GM21529 (cell line): ENCODE results near the gene KLK6.
"Not testable (repeated sequence)": the region's sequence is repeated elsewhere in the genome, so short reads cannot be mapped to it uniquely, and the experiment has no call there.

Source experiments
- ATAC-seq: cut with Tn5 transposase; IDR thresholded peaks from one replicate; pipeline ENCODE4 v1.9.1; 2021; ENCODE audit not compliant: unreplicated experiment

The KLK6 gene

DNA sequence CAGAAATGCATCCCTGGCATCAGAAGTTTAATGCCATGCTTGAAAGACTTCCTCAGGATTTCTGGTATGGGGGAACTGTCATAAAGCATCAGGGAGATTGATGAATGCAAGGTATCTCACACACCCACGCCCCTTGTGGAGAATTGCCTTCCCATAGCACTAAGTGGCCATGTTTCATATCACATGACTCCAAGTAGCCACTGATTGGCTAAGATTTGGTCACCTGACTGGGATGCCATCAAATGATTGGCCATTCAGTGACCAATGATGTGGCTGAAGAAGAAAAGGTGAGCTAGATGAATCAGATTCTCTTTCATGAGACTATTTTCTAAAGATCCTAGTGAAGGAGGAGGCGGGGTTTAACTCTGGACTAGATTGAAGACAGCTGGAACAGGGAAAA lies 24.7 kb upstream of the KLK6 start:
- no peak for ATAC-seq

DNA sequence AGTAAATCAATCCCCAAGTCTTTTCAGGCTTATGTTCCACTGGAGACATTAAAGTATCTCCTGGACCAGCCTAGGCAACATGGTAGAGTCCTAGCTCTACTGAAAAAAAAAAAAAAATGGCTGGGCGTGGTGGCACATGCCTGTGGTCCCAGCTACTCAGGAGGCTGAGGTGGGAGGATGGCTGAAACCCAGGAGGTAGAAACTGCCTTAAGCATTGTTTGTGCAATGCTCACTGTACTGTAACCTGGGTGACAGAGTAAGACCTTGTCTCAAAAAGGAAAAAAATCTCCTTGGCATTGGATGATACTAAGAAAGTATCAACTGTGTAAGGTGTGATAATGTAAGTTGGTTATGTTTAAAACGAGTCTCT lies 23.3 kb upstream of the KLK6 start:
- ATAC-seq = no peak

DNA sequence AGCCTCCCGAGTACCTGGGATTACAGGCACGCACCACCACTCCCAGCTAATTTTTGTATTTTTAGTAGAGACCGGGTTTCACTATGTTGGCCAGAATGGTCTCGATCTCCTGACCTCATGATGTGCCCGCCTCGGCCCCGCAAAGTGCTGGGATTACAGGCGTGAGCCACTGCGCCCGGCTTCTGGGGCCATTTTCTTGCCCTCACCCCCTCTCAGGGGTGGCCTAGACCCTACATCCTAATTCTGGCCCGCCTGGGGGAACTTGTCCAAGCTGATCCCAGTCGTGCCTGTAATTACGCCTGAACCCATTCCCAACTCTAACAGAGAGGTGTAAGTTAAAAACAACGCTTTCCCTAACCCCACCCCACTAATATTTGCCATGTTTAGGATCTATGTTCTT lies 15.0 kb upstream of the KLK6 start:
- not testable (repeated sequence) for ATAC-seq

DNA sequence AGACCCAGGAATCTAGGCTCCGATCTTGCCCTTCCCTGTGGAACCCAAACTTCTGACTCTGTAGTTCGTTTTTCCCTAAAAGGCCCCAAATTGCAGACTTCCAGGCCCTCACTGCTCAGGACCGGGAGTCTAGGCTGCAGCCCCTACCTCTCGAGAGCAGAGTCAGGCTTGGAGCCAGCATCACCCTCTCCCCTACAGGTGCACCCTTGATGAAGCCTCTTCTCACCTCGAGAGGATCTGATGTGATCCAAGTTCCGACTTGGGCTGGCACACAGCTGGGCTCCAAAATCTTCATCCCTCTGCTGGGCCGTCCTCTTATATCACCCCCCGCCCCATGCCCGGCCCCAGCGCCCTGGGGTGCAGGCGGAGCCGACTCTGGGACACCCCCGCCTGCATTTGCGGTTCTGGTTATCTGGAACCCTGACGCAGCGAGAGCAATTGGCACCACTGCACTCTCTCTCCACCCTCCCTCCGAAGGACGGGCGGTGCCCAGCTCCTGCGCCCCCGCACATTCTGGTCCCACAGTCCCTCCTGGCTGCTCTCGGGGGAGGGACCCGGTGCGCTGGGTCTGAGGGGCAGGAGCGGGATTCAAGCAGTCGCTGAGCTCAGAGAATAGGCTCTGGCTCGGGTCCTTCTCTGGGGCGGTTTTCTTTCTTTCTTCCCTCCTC lies 14.4 kb upstream of the KLK6 start, which contains the start of gene KLK7:
Gene KLK7 (minus strand): TSS at position 293 of the 668 bp plus-strand sequence. CDS start 1,518 bp downstream, outside the sequence.
- no peak for ATAC-seq

DNA sequence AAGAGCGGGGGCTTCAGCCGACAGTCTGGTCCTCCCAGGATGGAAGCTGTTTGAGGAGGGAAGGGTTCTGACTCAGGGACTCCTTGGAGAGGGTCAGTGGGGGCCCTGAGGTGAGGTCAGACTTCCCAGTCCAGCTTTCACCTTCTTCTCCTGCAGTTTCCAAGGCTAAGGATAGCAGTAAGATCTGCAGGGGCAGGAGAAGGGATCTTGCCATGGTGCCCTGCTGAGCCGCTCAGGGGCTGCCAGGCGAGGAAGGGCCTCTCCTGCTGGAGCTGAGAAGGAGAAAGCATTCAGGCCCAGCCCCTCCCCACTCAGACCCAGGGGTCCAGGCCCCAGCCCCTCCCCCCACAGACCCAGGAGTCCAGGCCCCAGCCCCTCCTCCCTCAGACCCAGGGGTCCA lies 12.8 kb upstream of the KLK6 start:
- ATAC-seq = no peak

DNA sequence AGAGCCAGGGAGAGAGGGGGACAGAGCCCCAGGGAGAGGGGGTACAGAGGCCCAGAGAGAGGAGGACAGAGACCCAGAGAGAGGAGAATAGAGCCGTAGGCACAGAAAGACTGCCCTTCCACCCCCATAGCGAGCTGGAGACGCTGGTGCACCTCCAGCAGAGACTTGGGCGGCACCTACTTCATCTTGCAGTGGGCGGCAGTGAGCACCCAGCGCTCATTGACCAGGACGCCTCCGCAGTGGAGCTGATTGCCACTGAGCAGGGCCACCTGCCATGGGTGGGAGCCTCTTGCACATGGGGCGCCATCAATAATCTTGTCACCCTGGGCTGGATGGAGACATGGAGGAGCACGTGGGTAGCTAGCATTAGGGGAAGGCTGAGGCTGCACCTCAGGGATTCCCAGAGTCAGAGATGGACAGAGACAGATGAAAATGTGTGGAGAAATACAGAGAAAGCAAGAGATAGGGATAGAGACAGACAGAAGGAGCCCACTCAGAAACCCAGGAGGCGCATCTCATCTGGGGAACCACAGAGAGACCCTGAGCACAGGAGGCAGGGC lies 12.3 kb upstream of the KLK6 start:
- ATAC-seq = no peak

DNA sequence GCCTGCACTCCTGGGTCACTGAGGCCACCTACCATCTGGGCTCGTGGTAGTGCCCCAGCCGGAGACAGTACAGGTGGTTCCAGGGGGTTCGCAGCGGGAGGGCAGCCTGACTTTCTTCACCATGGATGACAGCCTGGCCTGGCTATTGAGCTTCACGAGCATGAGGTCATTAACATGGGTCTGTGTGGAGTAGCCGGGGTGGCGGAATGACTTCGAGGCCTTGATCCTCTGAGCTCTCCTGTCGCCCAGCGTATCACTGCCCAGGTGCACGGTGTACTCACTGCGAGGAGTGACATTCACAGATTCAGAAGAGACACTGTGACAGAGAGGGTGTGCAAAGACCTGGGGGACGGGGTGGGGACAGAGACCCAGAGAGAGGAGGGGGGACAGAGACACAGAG lies 10.8 kb upstream of the KLK6 start:
- ATAC-seq = no peak

DNA sequence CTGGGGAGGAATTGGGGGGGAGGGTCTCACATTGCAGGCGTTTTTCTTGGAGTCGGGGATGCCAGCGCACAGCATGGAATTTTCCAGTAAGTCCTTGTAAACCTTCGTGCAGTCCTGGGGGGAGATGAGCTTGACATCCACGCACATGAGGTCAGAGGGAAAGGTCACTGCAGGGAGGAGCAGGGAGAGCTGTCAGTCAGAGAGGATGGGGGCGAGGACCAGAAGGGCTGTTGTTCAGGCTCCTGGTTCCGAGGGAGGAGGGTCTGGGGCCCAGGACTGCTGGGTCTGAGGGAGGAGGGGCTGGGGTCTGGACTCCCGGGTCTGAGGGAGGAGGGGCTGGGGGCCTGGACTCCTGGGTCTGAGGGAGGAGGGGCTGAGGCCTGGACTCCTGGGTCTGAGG lies 10.4 kb upstream of the KLK6 start:
- no peak for ATAC-seq

DNA sequence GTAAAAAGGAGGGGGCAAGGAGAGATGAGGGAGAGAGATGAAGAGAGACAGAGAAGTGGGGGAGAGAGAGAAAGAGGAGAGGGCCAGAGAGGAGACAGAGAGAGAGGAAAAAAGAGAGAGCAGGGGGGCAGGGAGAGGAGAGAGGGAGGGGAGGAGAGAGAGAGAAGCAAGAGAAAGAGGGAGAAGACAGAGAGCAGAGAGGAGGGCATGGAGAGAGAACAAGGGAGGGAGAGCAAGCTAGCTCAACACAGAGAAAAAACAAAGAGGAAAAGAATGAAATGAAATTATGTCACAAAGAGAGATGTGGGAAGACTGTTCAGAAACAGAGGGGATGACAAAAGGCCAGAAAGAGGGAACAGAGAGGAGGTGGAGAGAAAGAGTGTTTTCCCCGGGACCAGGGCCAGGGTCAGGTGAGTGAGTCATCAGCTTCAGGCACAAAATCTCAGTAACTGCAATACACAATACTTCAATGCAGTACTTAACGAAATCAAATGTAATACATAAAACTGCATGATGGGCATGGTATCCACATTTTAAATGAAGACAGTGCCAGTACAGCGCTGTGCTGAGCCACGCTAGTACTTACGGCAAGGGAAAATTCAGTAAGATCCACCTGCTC lies 9.5 kb upstream of the KLK6 start:
- no peak for ATAC-seq

DNA sequence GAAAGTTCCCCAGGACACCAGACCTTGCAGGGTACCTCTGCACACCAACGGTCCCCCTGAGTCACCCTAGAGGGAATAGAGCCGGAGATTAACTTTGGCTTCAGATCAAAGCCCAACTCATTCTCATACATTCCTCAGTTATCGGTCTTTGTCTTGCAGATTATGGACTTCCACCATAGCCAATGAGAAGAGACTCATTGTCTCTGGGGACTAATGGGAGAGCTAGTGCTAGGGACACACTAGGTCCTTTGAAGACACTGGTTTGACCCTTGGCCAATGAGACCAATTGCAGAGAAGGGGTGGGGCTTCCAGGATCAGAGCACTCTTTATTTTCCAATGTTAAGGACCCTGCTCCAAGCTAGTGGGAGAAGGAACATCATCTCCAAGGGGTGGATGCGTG lies 8.2 kb upstream of the KLK6 start:
- ATAC-seq = no peak

DNA sequence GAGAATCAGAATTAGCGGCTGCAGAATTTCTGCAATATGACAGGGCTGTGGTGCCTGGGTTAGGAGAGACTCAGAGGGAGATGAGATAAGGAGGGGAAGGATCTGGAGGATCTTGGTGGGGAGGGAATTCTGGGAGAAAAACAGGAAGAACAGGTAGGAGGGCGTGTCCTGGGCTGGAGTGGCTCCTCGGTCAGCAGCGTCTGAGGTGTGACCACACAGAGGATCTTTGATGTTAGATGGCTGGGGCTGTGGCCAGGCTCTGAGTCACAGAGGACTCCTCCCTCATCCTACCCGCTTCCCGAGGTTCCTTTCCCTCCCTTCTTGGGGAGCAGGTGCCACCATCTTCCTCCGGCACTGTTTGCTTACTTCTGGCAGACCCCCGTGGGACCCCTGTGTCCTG lies 6.4 kb upstream of the KLK6 start:
- ATAC-seq = no peak

DNA sequence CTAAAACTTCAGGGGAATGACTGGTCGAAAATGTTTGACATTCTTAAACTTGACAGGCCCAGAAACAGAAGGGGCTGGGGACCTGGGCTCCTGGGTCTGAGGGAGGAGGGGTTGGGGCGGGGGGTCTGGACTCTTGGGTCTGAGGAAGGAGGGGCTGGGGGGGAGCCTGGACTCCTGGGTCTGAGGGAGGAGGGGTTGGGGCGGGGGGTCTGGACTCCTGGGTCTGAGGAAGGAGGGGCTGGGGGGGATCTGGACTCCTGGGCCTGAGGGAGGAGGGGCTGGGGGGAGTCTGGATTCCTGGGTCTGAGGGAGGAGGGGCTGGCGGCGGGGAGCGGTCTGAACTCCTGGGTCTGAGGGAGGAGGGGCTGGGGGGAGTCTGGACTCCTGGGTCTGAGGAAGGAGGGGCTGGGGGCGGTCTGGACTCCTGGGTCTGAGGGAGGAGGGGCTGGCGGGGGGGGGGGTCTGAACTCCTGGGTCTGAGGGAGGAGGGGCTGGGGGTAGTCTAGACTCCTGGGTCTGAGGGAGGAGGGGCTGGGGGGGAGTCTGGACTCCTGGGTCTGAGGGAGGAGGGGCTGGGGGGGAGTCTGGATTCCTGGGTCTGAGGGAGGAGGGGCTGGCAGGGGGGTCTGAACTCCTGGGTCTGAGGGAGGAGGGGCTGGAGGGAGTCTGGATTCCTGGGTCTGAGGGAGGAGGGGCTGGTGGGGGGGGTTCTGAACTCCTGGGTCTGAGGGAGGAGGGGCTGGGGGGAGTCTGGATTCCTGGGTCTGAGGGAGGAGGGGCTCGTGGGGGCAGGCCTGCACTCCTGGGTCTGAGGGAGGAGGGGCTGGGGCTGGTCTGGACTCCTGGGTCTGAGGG lies 5.5 kb upstream of the KLK6 start:
- no peak for ATAC-seq

DNA sequence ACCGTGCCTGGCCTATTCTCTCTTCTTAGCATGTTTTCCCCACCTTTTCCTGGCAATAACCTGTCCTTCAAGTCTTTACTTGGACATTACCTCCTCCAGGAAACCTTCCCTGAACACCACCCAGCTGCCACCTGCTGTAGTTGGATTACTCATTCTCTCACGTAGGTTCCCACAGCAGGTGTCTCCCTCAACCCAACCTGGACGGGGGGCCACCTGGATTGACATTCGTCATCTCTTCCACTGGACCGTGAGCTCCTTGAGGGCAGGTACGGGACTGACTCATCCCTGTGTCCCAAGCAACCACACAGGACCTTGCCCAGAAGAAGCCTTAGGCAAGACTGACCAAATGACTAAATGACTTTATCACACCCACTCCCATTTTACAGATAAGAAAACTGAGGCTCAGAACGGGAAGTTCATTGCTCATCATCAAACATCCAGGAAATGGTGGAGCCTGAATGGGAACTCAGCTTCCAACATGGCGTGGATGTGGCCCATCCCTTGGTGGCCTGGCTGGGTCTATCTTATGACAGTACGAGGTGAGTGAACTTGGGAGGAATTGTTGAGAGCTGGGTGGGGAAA lies 3.5 kb upstream of the KLK6 start:
- ATAC-seq = no peak

DNA sequence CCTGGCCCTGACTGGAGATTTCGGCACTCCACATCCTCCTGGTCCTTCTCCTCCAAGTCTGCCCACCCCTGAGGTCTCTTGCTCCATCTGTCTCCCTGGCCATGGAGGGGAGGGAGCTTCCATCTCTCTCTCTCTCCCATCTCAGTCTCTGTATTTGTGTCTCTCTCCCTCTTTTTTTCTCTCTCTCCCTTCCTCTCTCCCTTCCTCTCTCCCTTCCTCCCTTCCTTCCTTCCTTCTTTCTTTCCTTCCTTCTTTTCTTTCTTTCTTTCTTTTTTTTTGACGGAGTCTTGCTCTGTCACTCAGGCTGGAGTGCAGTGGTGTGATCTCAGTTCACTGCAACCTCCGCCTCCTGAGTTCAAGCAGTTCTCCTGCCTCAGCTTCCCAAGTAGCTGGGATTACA lies 419 bp upstream of the KLK6 start:
- not testable (repeated sequence) for ATAC-seq

DNA sequence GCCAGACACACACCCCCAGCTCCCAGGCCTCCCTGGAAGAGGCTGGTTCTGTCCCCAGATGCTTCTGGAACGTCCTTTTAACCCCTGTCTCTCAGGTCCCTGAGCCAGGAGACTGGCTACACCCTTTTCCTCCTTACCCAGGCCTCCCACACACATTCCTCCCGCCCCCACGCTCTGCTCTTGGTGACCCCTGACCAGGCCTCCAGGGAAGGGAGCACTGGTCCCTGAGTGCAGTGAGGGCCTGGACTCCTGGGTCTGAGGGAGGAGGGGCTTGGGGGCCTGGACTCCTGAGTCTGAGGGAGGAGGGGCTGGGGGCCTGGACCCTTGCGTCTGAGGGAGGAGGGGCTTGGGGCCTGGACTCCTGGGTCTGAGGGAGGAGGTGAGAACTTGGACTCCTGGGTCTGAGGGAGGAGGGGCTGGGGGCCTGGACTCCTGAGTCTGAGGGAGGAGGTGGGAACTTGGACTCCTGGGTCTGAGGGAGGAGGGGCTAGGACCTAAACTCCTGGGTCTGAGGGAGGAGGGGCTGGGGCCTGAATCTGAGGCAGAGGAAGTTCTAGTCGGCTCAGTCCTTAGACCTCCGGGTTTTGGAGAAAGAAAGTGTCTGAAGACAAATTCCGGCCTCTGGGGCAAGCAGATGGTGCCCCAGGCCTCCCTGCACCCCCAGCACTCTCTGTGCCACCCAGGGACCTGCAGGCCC lies 527 bp downstream of the KLK6 start:
- no peak for ATAC-seq

DNA sequence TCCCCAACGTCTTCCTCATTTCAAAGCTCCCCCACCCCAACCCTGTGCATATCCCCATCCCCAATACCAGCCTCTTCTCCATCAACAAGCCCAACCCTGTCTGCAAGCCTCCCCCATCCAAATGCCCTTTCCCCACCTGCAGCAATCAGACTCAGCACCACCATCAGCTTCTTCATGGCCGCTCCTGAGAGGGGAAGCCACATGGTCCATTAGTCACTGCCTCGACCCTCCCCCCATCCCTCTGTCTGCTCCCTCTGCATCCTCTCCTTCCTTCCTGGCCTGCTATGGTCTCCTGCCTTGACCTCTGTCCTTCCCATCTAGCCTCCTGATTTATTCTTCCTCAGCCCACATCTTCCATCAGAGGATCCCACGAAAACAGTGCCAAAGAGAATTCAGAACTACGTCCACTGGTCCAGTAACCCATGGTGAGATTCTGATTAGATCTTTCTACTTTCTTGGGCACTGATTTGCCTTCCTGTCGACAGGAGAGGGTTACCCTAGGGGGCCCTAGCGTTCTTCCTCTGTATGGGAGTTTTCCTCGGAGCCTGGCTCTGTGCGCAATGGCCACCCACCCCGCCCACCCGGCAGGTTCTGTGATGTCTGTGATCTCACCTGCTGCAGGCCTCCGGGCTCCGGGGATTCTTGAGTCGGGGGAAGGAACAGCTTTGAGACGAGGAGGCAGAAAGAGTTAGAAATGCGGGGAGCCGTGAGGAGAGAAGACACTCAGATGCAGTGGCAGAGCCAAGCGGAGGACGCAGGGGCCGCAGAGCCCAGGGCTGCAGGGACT lies 1.3 kb downstream of the KLK6 start:
- ATAC-seq = no peak

DNA sequence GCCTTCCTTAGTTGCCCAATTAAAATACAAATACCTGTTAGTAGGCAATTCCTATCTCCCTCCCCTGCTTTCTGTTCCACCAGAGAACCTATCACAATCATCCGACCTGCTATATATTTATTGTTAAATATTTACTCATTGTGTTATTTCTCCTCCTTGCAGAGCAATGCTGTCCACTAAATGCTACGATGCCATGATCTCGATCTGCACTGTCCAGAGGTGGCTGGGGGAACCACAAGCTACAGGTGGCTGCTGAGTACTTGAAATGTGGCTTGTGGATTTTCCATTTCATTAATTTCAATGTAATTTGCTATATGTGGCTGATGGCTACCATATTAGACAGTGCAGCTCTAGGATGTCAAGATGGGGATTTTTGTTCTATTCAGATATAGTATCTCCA lies 5.1 kb downstream of the KLK6 start:
- no peak for ATAC-seq

DNA sequence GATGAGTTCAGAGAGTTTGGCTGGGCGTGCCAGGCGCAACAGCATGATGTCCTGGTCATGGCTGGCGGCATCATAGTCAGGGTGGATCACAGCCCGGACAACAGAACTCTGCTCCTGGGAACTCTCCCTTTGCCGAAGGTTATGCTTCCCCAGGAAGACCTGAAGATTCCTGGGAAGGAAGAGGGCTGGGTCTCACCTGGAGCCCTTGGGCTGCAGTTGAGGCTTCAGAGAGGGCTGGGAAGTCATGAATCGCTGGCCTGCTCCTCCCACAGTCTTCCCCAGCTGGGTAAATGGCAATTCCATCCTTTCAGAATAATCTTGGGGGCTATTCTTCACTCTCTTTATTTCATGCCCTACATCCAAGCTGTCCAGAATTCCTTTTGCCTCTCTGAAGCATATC lies 6.0 kb downstream of the KLK6 start:
- ATAC-seq = no peak

DNA sequence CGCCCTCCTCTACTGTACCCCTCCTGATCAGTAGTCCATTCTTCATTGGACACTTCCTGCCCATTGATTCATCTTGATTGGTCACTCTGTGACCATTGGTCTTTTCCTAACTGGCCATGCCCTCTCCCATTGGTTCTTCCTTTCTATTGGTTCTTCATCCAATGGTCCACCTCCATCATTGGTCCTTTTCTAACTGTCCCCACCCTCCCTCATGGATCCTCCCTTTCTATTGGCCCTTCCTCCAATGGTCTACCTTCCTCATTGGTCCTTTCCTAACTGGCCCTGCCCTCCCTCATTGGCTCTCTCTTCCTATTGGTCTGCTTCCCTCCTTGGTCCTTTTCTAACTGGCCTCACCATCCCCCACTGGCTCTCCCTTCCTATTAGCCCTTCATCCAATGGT lies 7.1 kb downstream of the KLK6 start:
- ATAC-seq = no peak
